GM12872 (cell line): Measurements from ENCODE around the gene KLHL22.

Source experiments
- TF ChIP-seq, protein P1 (sequence below): IDR thresholded peaks from 3 replicates; pipeline ENCODE4 v1.5.1; 2011; ENCODE audit warnings: low read depth, mild to moderate bottlenecking, low read length, moderate library complexity; ENCODE audit not compliant: insufficient read depth

The KLHL22 gene

GRCh38 chr22:20526628-20527355 is 31.2 kb upstream of the KLHL22 start:
- TF ChIP-seq, protein P1, sequence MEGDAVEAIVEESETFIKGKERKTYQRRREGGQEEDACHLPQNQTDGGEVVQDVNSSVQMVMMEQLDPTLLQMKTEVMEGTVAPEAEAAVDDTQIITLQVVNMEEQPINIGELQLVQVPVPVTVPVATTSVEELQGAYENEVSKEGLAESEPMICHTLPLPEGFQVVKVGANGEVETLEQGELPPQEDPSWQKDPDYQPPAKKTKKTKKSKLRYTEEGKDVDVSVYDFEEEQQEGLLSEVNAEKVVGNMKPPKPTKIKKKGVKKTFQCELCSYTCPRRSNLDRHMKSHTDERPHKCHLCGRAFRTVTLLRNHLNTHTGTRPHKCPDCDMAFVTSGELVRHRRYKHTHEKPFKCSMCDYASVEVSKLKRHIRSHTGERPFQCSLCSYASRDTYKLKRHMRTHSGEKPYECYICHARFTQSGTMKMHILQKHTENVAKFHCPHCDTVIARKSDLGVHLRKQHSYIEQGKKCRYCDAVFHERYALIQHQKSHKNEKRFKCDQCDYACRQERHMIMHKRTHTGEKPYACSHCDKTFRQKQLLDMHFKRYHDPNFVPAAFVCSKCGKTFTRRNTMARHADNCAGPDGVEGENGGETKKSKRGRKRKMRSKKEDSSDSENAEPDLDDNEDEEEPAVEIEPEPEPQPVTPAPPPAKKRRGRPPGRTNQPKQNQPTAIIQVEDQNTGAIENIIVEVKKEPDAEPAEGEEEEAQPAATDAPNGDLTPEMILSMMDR, result no peak

- TF ChIP-seq, protein P1, result no peak
Observed at GRCh38 chr22:20526305-20526627, 30.7 kb upstream of the KLHL22 start.

- TF ChIP-seq, protein P1, result no peak
Observed at GRCh38 chr22:20525048-20525447, 29.5 kb upstream of the KLHL22 start.

- TF ChIP-seq, protein P1, result no peak
Observed at GRCh38 chr22:20524004-20524481, 28.4 kb upstream of the KLHL22 start.

- TF ChIP-seq, protein P1, result no peak
Observed at GRCh38 chr22:20523086-20523983, 27.7 kb upstream of the KLHL22 start.

DNA sequence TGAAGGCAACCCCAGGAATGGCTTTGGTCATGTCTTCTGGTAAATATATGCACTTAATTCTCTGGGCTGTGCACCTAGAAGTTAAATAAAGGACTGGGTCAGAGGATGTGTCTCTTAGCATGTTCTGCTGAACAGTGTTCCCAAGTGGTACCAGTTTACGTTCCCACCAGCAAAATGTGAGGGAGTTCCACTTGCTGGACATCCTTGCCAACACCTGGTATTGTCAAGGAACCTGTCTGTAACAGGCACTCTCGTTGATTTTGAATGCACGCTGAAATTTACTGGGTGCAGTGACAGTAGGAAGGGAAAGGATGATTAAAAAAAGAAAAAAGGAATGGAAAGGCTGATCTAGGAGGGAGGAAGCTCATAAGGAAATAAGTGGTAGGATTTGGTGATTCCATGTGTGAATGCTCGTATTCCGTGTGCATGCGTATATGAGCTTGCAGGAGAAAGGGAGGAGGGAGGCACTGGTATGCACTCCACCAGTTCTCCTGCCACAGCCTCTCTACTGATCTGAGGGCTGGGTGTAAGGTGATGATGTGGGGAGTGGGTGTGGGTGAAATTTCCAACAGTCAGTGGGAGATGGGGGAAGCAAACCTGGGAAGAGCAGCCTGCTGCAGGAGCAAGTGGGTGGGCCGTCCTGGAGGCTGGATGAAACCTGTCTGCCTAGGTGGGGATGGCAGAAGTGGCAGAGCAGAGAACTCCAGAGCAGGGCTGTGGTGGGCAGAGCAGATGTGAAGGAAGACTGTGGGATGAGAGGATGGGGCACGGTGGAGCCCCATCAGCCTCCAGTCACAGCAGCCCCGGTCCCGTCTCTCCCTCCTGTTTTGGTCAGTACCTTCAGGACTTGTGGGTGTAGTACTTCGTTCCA is 26.8 kb upstream of the KLHL22 start:
- TF ChIP-seq, protein P1, result no peak
